Stimulated activated CD4-positive, alpha-beta T cell treated with anti-CD3 and anti-CD28 coated beads, Interleukin-4, amount 100 ng/mL, for 24 hours (primary cell): ENCODE data around the gene PTPRM.

Experiments used
- DNase-seq: peaks from one replicate; pipeline ENCODE4 v3.0.0-alpha.2; 2020

Gene PTPRM

GRCh38 chr18:7870266-7870665 is 303.1 kb downstream of the PTPRM start:
- no peak for DNase-seq

- DNase-seq: no peak
Observed at GRCh38 chr18:7870855-7871254, 303.7 kb downstream of the PTPRM start.

GRCh38 chr18:7871560-7872456 is 304.7 kb downstream of the PTPRM start:
- no peak for DNase-seq

- no peak for DNase-seq
Observed at GRCh38 chr18:7872569-7872968, 305.5 kb downstream of the PTPRM start.

- no peak for DNase-seq
Observed at GRCh38 chr18:7873316-7873715, 306.2 kb downstream of the PTPRM start.

- DNase-seq: no peak
Observed at GRCh38 chr18:7876354-7877104, 309.4 kb downstream of the PTPRM start.

GRCh38 chr18:7877609-7878008 is 310.5 kb downstream of the PTPRM start:
- no peak for DNase-seq

- no peak for DNase-seq
Observed at GRCh38 chr18:7878265-7879211, 311.4 kb downstream of the PTPRM start.

- no peak for DNase-seq
Observed at GRCh38 chr18:7879717-7880116, 312.6 kb downstream of the PTPRM start.

- no peak for DNase-seq
Observed at GRCh38 chr18:7885865-7886264, 318.7 kb downstream of the PTPRM start.

GRCh38 chr18:7886436-7886835 is 319.3 kb downstream of the PTPRM start:
- no peak for DNase-seq

GRCh38 chr18:7889515-7889914 is 322.4 kb downstream of the PTPRM start:
- no peak for DNase-seq

- no peak for DNase-seq
Observed at GRCh38 chr18:7890075-7890474, 323.0 kb downstream of the PTPRM start.

- DNase-seq: no peak
Observed at GRCh38 chr18:7892556-7892955, 325.4 kb downstream of the PTPRM start.

- no peak for DNase-seq
Observed at GRCh38 chr18:7894592-7894991, 327.5 kb downstream of the PTPRM start.

GRCh38 chr18:7895346-7895745 is 328.2 kb downstream of the PTPRM start:
- DNase-seq: no peak

- DNase-seq: no peak
Observed at GRCh38 chr18:7896161-7896560, 329.0 kb downstream of the PTPRM start.

- no peak for DNase-seq
Observed at GRCh38 chr18:7896805-7897518, 329.8 kb downstream of the PTPRM start.

- no peak for DNase-seq
Observed at GRCh38 chr18:7898181-7898580, 331.1 kb downstream of the PTPRM start.

GRCh38 chr18:7899078-7899477 is 332.0 kb downstream of the PTPRM start:
- no peak for DNase-seq

GRCh38 chr18:7900091-7900490 is 333.0 kb downstream of the PTPRM start:
- no peak for DNase-seq

- DNase-seq: no peak
Observed at GRCh38 chr18:7901657-7902056, 334.5 kb downstream of the PTPRM start.
